KOPT-K1 (cell line): ENCODE measurements around the gene AMTN.
"Not testable (repeated sequence)": the region's sequence is repeated elsewhere in the genome, so short reads cannot be mapped to it uniquely, and the experiment has no call there.

ENCODE experiments used
- H3K27ac ChIP-seq: fragments of 200-600 bp; sonication (generic); 2 replicates; pipeline ENCODE4 v1.5.1; 2016; ENCODE audit warnings: antibody characterized with exemption, mild to moderate bottlenecking, low read depth, low read length; ENCODE audit not compliant: poor library complexity, severe bottlenecking
- H3K36me3 ChIP-seq: fragments of 200-600 bp; sonication (generic); 2 replicates; pipeline ENCODE4 v1.5.1; 2017; ENCODE audit warnings: antibody characterized with exemption, mild to moderate bottlenecking, low read length, moderate library complexity; ENCODE audit not compliant: insufficient read depth
- H3K9me3 ChIP-seq: fragments of 200-600 bp; sonication (generic); 2 replicates; pipeline ENCODE4 v1.5.1; 2017; ENCODE audit warnings: antibody characterized with exemption, low read length, mild to moderate bottlenecking; ENCODE audit not compliant: insufficient read depth, poor library complexity, severe bottlenecking

The AMTN gene

DNA sequence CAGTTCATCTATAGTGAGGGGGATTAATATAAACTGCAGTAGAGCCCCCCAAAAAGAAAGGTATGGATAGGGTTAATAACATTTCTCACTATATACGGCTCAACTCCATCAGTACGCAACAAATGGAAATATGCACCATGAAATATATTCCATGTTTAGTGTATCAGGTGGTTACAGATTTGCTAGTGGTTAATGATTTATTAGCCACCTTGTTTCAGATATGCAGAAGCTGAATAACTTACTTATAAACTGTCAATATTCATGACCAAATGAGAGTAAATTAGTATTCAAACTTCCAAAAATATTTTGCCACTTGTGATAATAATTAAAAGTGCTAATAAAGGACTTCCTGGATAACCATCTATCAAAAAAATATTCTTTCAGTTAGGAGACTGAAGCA lies 14.8 kb downstream of the AMTN start:
- Histone ChIP-seq H3K36me3 (no peaks in the 10 kb centered on the region), H3K27ac (no peak overlapping the region), H3K9me3 (no peaks in the 10 kb centered on the region)

DNA sequence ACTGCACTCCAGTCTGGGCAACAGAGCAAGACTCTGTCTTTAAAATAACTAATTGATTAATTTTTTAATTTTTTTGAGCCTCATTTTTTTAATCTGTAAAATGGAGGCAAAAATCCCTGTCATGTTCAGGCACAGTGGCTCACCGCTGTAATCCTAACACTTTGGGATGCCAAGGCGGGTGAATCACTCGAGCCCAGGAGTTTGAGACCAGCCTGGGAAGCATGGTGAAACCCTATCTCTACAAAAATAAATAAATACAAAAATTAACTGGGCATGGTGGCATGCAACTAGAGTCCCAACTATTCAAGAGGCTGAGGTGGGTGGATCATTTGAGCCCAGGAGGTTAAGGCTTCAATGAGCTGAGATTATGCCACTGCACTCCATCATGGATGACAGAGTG lies 15.4 kb downstream of the AMTN start:
- Histone ChIP-seq H3K36me3 (no peaks in the 10 kb centered on the region), H3K27ac (no peak overlapping the region), H3K9me3 (no peaks in the 10 kb centered on the region)

DNA sequence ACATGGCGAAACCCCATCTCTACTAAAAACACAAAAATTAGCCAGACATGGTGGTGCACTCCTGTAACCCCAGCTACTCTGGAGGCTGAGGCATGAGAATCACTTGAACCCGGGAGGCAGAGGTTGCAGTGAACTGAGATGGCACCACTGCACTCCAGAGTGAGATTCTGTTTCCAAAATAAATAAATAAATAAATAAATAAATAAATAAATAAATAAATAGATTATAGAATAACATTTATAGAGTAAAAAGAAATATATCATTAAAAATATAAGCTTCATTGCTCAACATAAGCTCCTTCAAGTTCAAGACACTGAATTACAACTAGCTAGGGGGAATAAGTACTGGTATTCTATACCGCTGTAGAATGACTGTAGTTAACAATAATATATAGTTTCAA lies 16.5 kb downstream of the AMTN start:
- not testable (repeated sequence) for H3K36me3 ChIP-seq, H3K9me3 ChIP-seq, H3K27ac ChIP-seq

DNA sequence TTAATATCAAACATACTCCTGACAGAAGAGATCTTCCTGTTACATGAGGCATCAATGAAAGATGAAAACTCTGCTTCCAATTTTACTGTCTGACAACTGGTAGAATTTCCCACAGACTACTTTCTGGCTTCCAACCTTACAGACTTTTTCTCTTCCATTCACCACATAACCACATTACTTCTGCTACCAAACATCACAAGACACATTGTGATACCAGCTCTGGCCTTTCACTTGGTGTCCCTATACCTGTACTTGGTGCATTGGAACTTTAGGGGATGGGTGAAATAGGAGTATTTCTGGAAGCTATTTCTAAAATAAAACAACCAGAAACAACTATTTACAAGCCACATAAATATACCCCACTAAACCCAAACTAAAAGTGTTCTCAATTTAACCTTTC lies 20.5 kb downstream of the AMTN start:
- Histone ChIP-seq H3K27ac (no peak overlapping the region), H3K36me3 (no peaks in the 10 kb centered on the region), H3K9me3 (no peaks in the 10 kb centered on the region)

DNA sequence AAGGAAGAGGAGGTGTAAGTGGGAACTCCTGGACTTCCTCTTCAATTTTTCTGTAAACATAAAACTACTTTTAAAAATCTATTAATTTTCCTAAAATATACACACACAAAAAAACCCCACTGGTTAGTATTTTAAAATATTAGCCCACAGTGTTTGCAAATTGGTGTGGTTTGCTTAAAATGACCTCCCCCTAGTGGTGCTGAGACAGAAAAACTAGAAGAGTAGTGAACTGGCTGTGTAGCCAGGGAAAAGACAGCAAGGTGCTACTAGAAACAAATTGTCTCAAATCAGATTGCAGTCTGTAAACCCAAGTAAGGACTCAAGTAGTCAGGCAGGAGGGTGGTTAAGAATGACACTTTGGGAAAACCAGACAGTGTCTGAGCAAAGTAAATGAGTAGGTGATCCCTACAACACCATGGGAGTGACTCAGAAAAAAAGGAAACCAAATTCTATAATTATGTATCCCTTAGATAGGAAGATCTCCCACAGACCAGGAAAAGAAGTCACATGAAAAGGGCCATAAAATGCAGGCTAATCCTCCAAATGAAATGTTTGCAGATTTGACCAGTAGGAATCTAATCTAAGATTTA lies 26.0 kb downstream of the AMTN start:
- H3K9me3 ChIP-seq: no peaks in the 10 kb centered on the region
- H3K27ac ChIP-seq: no peak overlapping the region
- H3K36me3 ChIP-seq: no peaks in the 10 kb centered on the region

DNA sequence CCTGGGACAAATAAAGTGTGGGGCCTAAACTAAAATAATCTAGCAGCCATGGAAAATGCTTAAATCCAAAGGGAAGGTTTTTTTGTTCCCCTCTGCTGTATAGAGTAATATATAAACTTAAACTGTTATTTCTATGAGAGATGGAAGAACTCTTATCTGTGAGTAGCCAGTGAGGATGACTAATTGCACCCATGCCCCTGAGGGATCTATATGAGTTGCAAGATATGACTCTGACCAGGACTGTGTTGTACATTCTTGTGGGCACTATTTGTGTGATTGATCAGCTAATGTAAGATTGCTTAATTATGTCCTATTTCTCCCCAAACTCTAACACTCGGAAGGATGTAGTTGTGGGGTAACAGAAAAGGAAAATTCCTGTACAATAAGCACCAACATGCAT lies 38.5 kb downstream of the AMTN start:
- H3K27ac ChIP-seq: no peak overlapping the region
- no peaks in the 10 kb centered on the region for H3K9me3 ChIP-seq
- H3K36me3 ChIP-seq: no peaks in the 10 kb centered on the region

DNA sequence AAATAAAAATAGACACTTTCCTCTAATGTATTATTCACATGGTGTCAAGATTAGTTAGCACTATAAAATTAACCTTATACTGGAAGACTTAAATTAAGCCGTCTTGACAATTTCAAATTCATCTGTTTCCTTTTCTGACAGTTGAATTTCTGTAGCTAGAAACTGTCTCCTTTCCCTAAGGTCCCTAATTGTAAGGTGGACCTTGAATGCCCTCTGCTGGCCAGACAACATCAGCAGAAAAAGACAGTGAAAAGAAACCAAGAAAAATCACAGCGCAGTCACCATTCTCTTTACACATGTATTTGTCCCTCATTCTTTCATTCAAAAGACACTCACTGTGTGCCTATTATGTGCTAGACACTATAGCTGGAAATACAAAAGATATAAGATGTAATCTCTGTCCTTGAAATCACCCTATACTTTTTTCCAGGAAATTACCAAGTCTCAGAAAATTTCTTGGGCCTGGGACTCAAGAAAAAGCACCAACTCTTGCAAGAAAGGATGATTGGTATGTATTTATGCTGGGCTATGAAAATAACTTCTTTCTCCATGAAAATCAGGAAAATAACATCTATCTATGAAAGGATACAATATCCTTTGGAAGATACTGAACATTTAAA lies 41.0 kb downstream of the AMTN start:
- H3K27ac ChIP-seq: no peak overlapping the region
- H3K36me3 ChIP-seq: no peaks in the 10 kb centered on the region
- no peaks in the 10 kb centered on the region for H3K9me3 ChIP-seq

DNA sequence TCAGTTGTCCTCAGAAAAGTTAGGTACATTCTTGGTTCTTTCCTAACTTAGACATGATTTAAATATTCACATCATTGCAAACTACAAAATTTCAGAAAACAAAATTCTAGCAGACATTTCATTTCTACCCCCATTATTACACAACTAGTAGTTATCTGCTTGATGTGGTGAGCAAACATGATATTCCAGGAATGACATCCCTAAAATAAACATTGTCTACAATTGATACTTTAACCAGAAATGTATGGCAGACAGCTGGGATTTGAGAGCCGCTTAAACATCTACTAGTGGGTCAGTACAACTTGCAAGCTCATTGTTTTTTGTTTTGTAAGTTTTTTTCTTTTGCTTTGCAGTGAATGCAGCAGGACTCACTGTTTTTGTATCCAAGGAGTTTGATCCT lies 41.6 kb downstream of the AMTN start:
- Histone ChIP-seq H3K9me3 (no peaks in the 10 kb centered on the region), H3K27ac (no peak overlapping the region), H3K36me3 (no peaks in the 10 kb centered on the region)

DNA sequence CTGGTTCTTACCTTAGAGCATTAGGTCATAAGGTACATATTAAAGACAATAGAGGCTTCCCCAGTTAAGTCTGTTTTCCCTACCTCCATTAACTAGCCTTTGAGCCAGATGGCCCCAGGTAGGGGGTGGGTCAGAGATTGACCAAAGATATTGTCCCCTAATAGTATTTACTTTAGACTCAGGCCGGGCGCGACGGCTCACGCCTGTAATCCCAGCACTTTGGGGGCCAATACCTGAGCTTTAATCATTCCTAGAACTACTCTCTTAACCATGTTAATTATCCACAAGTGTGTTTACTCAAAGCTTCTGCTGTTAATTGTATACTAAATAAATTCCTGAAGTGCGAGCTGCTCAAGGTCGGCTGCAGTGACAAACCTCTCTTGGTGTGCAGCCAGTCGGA lies 45.7 kb downstream of the AMTN start:
- H3K27ac ChIP-seq: no peak overlapping the region
- H3K9me3 ChIP-seq: no peaks in the 10 kb centered on the region
- H3K36me3 ChIP-seq: no peaks in the 10 kb centered on the region

DNA sequence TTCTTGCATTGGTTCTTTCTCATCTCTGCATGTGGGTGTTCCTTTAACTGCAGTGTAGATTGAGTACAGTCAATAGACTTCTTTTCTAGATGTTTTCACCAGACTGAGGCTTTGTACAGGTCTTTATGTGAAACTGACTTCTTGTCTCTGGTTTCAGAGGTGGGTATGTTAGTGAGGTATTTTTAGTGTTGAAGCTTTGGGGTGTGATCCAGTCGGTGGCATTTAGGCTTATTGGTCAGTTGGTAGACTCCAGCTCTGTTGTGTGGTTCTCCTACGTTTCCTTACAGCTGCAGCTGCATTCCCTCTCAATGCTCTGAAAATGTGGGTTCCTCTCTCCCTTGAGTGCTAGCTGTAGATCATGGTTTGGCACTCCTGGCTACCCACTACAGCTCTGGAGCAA lies 52.4 kb downstream of the AMTN start:
- Histone ChIP-seq H3K36me3 (no peaks in the 10 kb centered on the region), H3K27ac (no peak overlapping the region), H3K9me3 (no peaks in the 10 kb centered on the region)

DNA sequence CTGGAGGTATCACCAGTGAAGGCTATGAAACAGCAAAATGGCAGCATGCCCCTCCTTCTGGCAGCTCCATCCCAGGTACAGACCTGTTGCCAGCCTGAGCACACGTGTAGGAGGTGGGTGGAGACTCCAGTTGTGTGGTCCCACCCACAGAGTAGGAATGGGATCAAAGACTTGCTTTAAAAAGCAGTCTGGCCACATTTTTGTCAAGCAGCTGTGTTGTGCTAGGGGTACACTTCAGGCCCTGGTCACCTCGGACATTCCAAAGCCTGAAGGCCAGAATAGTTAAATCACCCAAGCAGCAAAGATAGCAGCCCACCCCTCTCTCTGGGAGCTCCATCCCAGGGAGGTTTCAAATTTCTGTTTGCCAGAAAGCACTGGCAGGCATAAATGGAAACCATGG lies 53.4 kb downstream of the AMTN start:
- Histone ChIP-seq H3K36me3 (no peaks in the 10 kb centered on the region), H3K27ac (no peak overlapping the region), H3K9me3 (no peaks in the 10 kb centered on the region)

DNA sequence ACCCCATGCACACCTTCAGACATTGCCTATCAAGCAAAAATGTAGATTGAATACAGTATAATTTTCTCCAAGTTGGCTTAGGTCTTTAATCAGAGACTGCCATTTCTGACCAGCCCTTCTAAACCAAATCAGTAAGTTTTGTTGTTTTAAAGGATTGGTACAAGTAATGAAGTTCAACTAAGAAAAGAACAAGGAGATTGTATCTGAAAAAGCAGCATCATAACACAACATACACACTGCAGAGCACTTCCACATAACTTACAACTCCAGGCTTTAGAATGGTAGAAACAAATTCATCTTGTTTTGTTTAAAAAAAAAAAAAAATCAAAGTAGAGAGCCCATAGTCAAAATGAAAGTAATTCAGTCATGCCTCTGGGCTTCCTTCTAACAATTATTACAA lies 57.6 kb downstream of the AMTN start:
- Histone ChIP-seq H3K27ac (no peak overlapping the region), H3K9me3 (no peaks in the 10 kb centered on the region), H3K36me3 (no peaks in the 10 kb centered on the region)

DNA sequence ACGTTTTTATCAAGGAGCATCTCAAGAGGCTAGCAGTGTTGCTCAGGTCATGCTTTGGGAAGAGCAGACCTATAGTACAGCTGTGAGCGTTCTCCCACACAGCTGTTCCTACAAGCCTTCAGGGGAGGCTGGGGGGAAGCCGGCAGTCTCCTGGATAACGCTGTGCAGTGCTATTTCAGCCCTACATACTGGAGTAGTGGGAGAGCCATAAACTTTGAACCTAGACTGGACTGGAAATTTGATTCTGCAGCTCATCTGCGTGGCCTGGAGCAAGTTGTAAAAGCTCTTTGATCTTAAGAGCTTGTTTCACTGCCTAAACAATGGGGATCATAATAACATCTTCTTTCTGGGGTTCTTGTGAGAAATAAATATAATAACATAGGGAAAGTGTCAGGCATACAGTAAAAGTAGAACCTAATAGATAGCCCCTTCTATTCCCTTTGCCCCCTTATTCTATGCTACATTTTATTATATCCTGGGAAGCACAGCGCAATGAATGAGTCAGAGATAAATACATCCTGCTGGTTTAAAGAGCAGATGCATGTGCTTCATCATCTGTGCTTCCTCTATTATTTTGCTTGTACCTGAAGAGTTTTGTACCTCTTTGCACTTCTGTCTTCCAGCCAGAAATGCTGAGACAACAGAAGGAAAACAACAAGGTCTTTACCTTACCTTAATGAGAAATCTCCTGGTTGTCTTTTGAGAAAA lies 59.0 kb downstream of the AMTN start:
- Histone ChIP-seq H3K27ac (no peak overlapping the region), H3K9me3 (no peaks in the 10 kb centered on the region), H3K36me3 (no peaks in the 10 kb centered on the region)

DNA sequence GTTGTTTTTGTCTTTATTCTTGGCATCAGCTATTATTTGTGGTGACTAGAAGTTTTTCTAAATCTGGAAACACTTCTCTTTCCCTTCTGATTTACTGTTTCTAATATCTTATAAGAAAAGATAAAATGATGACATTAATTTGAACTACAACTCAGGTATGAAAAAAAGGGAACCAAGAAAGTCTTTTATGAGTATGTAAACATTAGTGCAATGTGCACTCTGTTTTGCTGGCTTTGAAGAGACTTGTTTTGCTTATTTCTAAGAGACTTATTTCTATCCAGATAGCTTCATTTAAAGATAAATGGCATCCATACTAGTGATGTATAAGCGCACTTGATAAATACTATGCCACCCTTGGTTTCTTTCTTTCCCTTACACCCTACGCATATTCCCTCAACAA lies 63.6 kb downstream of the AMTN start:
- Histone ChIP-seq H3K27ac (no peak overlapping the region), H3K9me3 (no peaks in the 10 kb centered on the region), H3K36me3 (no peaks in the 10 kb centered on the region)
